Ovary (tissue), 3 donors: ENCODE results near the gene ENG.

Experiments used
- EP300 ChIP-seq: sonication (generic); formaldehyde crosslinking; IDR thresholded peaks from one replicate; pipeline ENCODE4 v1.6.1; 2017; ENCODE audit warnings: antibody characterized with exemption
- POLR2A ChIP-seq: fragments of 450-650 bp; IDR thresholded peaks from one replicate; pipeline ENCODE4 v1.6.1; 2017; ENCODE audit warnings: antibody characterized with exemption, mild to moderate bottlenecking, moderate library complexity
- TF ChIP-seq, protein P1 (sequence below), 3 donors: fragments of 450-650 bp in 2 of 3; fragments of 200-600 bp in 1 of 3; IDR thresholded peaks; one replicate each; pipeline versions ENCODE4 v1.5.1 to v1.8.0; 2016 to 2022; ENCODE audit warnings: antibody characterized with exemption in 3 of 3, mild to moderate bottlenecking in 1 of 3
- donor health status: DM: no; HTN: no; CAD: no.

DNA sequence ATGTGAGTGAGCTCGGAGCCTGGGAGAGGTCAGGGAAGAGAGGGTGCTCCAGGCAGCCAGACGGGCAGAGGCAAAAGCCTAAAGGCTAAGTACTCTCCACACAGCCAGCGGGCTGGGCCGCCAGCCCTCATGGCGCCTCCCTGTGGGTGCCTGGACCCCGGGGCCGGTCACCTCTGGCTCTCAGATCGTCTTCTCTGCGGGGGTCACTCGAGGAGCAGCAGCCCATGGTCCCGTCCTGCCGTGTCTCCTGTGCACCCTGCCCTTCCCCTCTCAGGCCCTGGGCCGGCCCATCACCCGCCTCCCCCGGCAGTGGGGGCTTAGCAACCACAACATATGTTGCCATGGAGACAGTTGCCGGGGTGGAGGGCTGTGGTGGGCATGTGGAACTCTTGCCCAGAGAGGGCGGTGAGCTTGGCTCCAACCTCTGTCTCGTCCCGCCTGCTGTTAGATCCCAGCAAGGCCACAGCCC, 18.8 kb upstream of the ENG start:
- TF ChIP-seq POLR2A, result no peak
- TF ChIP-seq, protein P1, sequence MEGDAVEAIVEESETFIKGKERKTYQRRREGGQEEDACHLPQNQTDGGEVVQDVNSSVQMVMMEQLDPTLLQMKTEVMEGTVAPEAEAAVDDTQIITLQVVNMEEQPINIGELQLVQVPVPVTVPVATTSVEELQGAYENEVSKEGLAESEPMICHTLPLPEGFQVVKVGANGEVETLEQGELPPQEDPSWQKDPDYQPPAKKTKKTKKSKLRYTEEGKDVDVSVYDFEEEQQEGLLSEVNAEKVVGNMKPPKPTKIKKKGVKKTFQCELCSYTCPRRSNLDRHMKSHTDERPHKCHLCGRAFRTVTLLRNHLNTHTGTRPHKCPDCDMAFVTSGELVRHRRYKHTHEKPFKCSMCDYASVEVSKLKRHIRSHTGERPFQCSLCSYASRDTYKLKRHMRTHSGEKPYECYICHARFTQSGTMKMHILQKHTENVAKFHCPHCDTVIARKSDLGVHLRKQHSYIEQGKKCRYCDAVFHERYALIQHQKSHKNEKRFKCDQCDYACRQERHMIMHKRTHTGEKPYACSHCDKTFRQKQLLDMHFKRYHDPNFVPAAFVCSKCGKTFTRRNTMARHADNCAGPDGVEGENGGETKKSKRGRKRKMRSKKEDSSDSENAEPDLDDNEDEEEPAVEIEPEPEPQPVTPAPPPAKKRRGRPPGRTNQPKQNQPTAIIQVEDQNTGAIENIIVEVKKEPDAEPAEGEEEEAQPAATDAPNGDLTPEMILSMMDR (IDR thresholded peaks at IDR 0.05), result no peak
- TF ChIP-seq EP300, result no peak
